Ramos (cell line): ENCODE results near the gene CXCL3.
"Not testable (repeated sequence)": the region's sequence is repeated elsewhere in the genome, so short reads cannot be mapped to it uniquely, and the experiment has no call there.

Experiments used
- in situ Hi-C: fragments of 300-500 bp; cut with MboI; formaldehyde crosslinking; loops from one replicate; pipeline ENCODE4 v1.14.3; 2022; ENCODE audit warnings: low sequenced_read_pairs; ENCODE audit not compliant: unreplicated experiment

CXCL3 gene

GRCh38 chr4:74038425-74039314, at the start of gene CXCL3:
Gene CXCL3, minus strand, starts transcription at chr4:74038689. Its CDS starts 78 bp downstream, at chr4:74038611.
- in situ Hi-C loops, result no loop called here

GRCh38 chr4:74087481-74087880, 49.0 kb upstream of the CXCL3 start:
- in situ Hi-C loops, result no loop called here

GRCh38 chr4:74085669-74086068, 47.2 kb upstream of the CXCL3 start:
- in situ Hi-C loops, result no loop called here

GRCh38 chr4:74084984-74085383, 46.5 kb upstream of the CXCL3 start:
- in situ Hi-C loops, result no loop called here

GRCh38 chr4:74083546-74083945, 45.1 kb upstream of the CXCL3 start:
- in situ Hi-C loops, result no loop called here

GRCh38 chr4:74081035-74081434, 42.5 kb upstream of the CXCL3 start:
- in situ Hi-C loops, result no loop called here

GRCh38 chr4:74080351-74080750, 41.9 kb upstream of the CXCL3 start:
- in situ Hi-C loops, result not testable (repeated sequence)

GRCh38 chr4:74079024-74079423, 40.5 kb upstream of the CXCL3 start:
- in situ Hi-C loops, result not testable (repeated sequence)

GRCh38 chr4:74073358-74073757, 34.9 kb upstream of the CXCL3 start:
- in situ Hi-C loops, result no loop called here

- in situ Hi-C loops, result no loop called here
These were observed 34.2 kb upstream of the CXCL3 start for GRCh38 chr4:74072739-74073138.

GRCh38 chr4:74067586-74067985, 29.1 kb upstream of the CXCL3 start:
- in situ Hi-C loops, result no loop called here

GRCh38 chr4:74066232-74066631, 27.7 kb upstream of the CXCL3 start:
- in situ Hi-C loops, result no loop called here

- in situ Hi-C loops, result no loop called here
These were observed 26.7 kb upstream of the CXCL3 start for GRCh38 chr4:74065115-74065642.

- in situ Hi-C loops, result no loop called here
These were observed 25.4 kb upstream of the CXCL3 start for GRCh38 chr4:74063859-74064258.

- in situ Hi-C loops, result no loop called here
These were observed 24.5 kb upstream of the CXCL3 start for GRCh38 chr4:74062953-74063352.

GRCh38 chr4:74061430-74061829, 22.9 kb upstream of the CXCL3 start:
- in situ Hi-C loops, result no loop called here

GRCh38 chr4:74059161-74059829, 20.8 kb upstream of the CXCL3 start:
- in situ Hi-C loops, result no loop called here

GRCh38 chr4:74058048-74058651, 19.7 kb upstream of the CXCL3 start:
- in situ Hi-C loops, result no loop called here

GRCh38 chr4:74057588-74057987, 19.1 kb upstream of the CXCL3 start:
- in situ Hi-C loops, result no loop called here

- in situ Hi-C loops, result no loop called here
These were observed 18.5 kb upstream of the CXCL3 start for GRCh38 chr4:74056858-74057562.
